HG03064 (cell line): Measurements from ENCODE around the gene BMPR1A.
"Not testable (repeated sequence)": the region's sequence is repeated elsewhere in the genome, so short reads cannot be mapped to it uniquely, and the experiment has no call there.

Experiments
- ATAC-seq: cut with Tn5 transposase; IDR thresholded peaks from one replicate; pipeline ENCODE4 v1.9.1; 2021; ENCODE audit warnings: low read depth; ENCODE audit not compliant: unreplicated experiment

The BMPR1A gene

DNA sequence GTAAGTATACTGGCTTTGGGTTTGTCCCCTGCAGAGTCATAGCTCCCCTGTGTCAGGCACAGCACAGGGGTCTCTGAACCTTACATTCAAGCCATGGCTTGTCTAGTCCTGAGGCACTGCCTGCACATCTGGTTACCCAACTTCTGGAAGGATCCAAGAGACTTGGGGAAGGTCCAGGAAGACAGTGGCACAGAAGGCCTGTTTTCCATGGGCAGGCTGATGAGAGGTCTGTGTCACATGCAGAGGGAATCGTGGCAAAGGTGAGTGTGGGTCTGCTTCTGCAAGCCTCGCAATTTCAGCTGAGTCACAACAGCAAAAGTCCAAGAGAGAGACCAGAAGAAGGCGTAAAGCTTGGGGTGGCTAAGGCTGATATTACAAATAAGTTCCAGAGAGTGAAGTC is 28.4 kb upstream of the BMPR1A start:
- ATAC-seq, result no peak

DNA sequence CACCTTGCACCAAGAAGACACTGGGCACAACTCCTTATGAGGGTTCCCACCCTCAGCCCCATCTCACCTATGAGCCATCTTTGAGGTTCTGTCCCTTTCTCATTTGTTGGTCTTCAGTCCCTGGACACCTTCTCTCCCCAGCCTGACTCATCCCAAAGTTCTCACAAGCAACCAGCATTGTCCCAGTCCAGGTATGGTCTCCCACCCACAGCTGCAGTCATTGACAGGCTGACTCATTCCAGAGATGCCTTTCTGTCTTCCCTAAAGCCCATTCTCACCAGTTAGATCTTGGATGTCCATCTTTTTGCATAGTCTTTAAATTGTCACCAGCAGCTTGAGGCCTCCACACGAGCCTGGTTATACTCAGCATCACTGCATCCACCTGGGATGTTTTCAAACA is 26.7 kb upstream of the BMPR1A start:
- no peak for ATAC-seq

GRCh38 chr10:86730227-86730626 is 26.2 kb upstream of the BMPR1A start:
- no peak for ATAC-seq

GRCh38 chr10:86732771-86733170 is 23.6 kb upstream of the BMPR1A start:
- no peak for ATAC-seq

DNA sequence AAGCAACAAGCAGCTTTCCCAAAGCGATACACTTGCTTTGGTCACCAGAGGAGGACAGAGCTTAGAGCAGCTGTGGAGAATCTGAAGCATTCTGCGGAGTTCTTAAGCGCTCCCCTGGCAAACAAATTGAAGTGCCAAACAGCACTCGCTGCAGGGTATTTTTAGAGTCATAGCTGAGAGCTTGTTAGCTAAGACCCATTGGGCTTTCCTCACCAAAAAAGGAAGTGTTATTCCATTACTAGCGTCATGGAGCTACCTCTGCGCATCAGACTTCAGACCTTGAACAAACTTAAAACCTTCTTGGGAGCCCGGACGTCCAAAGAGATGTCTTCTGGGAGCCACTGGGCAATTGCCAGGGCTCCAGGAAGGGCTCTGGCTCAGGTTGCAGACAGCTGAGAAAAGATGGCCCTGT is 23.2 kb upstream of the BMPR1A start:
- ATAC-seq, result no peak

DNA sequence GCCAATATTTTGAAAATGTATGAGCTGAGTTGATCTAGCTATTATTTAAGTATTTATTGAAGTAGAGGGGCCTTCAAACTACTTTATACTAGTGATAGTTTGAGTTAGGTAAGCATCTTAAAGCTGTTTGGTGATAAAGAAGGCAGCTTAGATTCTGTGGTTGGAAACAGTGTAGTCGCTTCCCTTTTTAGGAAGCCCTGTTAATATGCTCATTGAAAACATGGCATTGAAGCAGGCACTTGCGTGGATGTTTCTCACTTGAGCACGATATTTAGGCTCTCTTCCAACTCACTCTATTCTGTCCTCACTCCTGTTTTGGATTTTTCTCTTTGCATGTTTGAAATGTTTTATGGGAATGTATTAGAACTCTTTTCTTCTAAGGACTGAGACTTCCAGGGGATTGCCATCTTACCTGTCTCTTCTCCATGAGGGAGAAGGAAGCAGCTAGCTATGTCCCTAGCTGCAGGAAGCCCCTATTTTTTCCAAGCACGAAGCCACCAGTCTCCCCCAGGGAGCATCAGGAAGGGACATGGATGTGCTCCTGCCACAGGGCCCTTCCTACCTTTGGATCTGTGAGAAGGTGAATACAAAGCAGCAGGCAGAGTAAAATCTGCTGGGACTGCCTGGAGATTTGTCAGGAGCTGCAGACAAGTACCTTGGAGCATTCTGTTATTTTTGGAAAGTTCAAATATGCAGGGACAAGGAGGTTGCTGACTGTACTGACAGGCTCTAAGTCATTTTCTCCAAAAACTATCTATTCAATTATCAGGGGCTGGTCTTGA is 22.0 kb upstream of the BMPR1A start:
- no peak for ATAC-seq

DNA sequence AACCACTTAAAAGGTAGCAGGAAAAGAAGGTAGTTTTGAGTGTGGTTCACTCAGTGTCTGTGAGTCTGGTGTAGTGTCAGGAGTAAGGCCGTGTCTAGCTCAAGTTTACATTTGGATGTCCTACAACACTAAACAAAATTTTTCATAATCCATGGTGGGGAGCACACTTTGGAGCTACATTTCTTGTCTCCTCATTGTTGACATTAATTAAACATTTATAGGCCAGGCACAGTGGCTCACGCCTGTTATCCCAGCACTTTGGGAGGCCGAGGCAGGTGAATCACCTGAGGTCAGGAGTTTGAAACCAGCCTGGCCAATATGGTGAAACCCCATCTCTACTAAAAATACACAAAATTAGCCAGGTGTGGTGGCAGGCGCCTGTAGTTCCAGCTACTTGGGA is 21.1 kb upstream of the BMPR1A start:
- ATAC-seq, result not testable (repeated sequence)

- no peak for ATAC-seq
Observed at GRCh38 chr10:86742230-86742629, 14.2 kb upstream of the BMPR1A start.

- ATAC-seq, result no peak
Observed at GRCh38 chr10:86744067-86744725, 12.2 kb upstream of the BMPR1A start.

DNA sequence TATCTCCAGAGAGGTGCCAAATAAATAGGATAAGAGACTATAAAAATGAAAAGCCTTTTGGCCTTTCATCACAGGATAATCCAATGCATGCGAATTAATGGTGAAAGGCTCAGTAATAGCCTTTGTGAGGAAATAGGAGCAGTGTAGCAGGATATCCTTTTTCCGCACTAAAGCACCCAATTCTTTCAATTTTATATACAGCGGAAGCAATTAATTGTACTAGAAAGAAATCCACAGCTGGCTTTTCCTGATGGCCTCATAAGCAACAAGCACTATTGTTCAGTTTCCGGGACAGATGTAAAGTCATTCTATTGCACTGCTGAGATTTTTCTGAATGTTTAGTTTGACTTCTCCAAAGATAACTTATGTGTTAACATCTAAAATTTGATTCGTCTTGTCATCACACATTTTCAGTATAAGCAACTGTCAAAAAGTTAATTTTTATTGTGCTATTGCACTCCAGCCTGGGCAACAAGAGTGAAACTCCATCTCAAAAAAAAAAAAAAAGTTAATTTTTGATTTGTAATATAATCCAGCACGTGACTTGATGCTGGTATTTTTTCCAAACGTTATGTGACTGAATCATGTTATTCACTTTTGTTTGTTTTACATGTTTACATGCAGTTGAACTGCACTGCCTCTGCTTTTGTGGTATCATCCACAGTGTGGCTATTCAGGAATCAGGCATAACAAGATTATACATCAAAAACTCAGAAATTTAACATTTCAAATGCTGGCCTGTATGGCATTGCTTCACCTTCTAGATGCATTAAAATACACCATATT is 8.4 kb upstream of the BMPR1A start:
- no peak for ATAC-seq

DNA sequence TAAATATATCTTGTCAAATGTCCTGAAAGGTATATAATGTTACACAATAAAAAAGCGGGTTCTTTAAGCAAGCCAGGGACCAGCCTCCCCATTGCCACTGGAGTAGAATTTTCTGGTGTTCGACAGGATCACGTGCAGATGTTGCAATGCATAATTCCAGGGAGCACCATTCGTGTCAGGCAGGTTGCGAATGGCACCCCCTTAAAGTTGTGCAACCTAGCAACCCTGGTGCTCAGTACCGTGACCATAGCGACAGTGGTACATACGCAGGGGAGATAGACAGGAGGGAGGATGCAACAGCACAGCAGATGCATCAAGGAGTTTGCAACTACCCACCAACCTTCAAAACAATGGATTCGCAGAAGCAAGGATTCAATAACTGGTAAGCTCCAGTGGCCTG is 6.6 kb upstream of the BMPR1A start:
- ATAC-seq, result no peak

GRCh38 chr10:86751477-86751876 is 4.9 kb upstream of the BMPR1A start:
- ATAC-seq, result no peak

DNA sequence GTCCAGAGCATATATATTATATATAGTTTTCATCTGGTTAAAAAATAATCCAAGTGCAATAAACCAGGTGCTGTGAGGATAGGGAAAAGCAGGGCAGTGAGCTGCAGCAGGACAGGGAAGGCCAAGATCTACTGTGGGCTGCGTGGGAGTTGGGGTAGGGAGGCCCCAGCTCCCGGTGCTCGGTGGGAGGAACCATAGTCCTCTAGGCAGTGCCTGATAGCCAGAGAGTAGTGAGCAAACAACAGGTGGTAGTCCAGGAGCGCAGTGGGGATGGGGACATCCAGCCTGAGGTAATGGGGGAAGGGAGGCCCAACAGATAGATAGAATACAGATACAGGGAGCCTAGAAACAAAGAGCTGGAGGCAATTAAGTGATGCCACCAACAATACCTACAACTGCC is 4.1 kb upstream of the BMPR1A start:
- ATAC-seq, result no peak

- ATAC-seq, result no peak
Observed at GRCh38 chr10:86753051-86753450, 3.4 kb upstream of the BMPR1A start.

DNA sequence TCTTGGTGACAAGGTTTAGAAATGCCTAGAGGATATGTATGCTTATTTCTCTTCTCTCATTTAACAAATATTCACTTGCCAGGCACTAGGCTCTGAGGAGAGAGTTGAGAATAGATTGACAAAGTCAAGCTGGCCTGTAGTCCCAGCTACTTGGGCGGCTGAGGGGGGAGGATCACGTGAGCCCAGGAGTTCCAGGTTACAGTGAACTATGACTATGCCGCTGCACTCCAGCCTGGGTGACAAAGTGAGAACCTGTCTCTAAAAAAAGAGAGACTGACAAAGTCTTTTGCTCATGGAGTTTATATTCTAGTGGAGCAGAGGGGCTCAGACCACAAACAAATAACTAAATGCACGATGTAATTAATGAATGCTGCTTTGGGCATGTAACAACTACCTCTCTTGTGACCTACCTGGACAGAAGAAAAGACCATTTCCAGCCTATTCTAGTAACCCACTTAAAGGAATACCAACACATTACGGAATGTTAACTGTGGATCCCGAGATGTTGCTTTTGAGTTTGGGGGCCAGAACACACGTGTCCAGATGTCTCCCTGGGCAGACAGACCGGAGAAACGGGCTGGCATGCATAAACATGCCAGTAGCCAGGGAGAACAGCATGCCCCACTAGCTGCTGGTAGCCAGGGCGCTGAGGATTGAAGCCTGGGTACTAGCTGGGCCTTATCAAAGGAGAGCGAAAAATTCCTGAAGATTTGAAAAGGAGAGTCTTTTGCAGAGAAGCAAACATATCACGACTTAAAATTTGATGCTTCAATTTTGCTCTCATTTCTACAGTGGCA is 2.6 kb upstream of the BMPR1A start:
- no peak for ATAC-seq

DNA sequence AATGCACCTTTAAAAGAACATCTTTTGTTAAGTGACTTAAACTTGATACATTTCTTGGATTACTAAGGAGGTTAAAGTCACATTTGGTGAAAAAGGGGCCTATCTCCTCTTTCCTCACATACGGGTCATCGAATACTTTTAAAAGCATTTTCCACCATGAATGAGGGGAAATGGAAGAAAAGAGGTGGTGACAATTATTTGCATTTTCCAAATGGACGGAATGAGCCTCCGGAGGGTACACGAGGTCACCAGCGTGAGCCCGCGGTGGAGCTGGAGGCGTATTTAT is 1.0 kb upstream of the BMPR1A start:
- ATAC-seq, result no peak

DNA sequence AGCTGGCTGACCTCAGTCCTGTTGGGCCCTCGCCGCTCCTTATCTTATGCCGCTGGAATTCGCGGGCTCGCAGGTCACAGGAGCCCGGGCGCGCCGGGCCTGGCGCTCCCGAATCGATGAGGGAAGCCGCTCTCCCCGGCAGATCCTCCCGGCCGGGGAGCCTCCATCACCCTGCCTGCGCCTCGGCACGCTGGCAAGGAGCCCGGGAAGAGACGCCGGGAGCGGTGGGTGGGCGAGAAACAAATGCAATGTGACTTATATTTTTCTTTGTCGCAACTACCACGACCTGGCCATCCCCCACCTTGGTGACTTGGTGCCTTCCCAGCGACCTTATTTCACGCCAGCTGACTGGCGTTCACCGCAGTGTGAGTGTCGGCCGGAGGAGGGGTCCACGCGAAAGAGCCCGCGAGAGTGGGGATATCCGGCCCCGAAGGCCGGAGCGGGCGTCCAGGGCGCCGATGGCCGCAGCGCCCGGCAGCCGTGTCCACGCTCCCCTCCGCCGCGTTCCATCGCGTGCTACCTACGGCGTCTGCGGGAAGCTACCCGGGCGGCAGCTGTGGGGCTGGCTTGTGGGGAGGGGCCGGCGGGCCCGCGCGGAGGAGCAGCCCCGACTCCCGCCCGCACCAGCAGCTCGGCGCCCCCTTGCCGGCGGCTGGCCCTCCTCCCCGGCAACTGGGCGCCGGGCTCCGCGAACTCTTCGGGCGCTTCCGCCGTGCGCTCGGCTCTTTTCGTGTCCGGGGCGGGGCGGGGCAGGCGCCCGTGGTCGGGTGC is 494 bp upstream of the BMPR1A start:
- ATAC-seq, result peak; percentile 80

DNA sequence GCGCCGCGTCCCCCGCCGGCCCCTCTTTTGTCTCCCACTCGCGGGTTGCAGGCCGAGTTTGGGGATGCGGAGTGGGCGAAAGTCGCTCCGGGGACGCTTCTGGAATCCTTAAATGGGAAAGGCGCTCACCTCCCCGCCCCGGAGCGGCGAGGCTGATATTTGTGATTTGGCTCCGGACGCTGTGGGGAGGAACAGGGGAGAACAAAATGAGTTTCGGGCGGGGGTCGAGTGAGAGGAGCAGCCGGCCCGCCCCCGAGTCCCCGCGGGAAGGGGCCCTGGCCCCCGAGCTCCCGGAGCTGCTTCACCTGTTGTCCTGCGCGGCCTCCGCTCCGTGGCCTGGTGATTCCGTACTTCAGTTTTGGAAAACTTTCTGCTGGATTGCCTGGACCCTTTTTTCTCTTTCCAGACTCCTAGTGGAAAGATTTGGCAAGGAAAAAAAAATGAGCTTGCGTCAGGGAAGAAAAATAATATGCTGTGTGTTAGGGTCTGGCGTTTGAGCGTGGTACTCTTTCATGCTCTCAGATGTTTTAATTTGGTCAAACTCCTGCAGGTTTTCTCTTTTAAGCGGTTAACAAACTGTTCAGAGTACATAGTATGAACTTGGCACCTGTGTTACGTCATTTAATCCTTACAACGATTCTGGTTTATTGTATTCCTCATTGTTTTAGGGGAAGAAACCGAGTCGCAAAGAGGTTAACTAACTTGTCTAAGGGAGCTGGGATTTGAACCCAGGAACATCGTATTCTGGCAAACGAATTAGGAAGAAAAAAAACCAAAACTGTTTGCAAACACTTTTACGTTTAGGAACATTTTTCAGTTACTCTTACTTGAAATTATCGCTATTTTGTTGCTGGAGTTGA is 924 bp downstream of the BMPR1A start:
- ATAC-seq, result peak; percentile 1
